ENCODE results near the gene PALD1.
A peak's percentile ranks its signal among the peaks of the same experiment; 100 is the strongest.

Gene PALD1

GRCh38 chr10:70444744-70445143 lies 33.8 kb upstream of the PALD1 start:
- Mint-ChIP-seq H3K4me3 (no peak overlapping the region), H3K27me3 (peaks cover 61% of the 10 kb centered on the region), H3K9me3 (no peaks in the 10 kb centered on the region), H3K36me3 (ENCODE audit: low read depth) (no peaks in the 10 kb centered on the region), H3K27ac (no peak overlapping the region), H3K4me1 (ENCODE audit: low read depth) (peaks cover 17% of the 10 kb centered on the region)
- intact Hi-C loops (cut with micrococcal nuclease) = no loop called here

GRCh38 chr10:70445718-70446657 lies 32.6 kb upstream of the PALD1 start:
- Mint-ChIP-seq H3K4me1 (ENCODE audit: low read depth) (peaks cover 5% of the 10 kb centered on the region), H3K27me3 (peaks cover 55% of the 10 kb centered on the region), H3K36me3 (ENCODE audit: low read depth) (no peaks in the 10 kb centered on the region), H3K9me3 (no peaks in the 10 kb centered on the region), H3K4me3 (no peak overlapping the region), H3K27ac (no peak overlapping the region)
- intact Hi-C loops (cut with micrococcal nuclease) = no loop called here

- Mint-ChIP-seq H3K4me3 (no peak overlapping the region), H3K27me3 (peaks cover 34% of the 10 kb centered on the region), H3K36me3 (ENCODE audit: low read depth) (no peaks in the 10 kb centered on the region), H3K9me3 (no peaks in the 10 kb centered on the region), H3K4me1 (ENCODE audit: low read depth) (no peaks in the 10 kb centered on the region), H3K27ac (no peak overlapping the region)
- intact Hi-C loops (cut with micrococcal nuclease) = no loop called here
Observed at GRCh38 chr10:70448236-70448635, 30.3 kb upstream of the PALD1 start.

GRCh38 chr10:70455213-70455630 lies 23.3 kb upstream of the PALD1 start:
- intact Hi-C loops (cut with micrococcal nuclease) = no loop called here
- peaks cover 58% of the 10 kb centered on the region for H3K27me3 Mint-ChIP-seq
- no peaks in the 10 kb centered on the region for H3K9me3 Mint-ChIP-seq
- H3K4me1 Mint-ChIP-seq (ENCODE audit: low read depth) = peaks cover 16% of the 10 kb centered on the region
- H3K4me3 Mint-ChIP-seq = no peak overlapping the region
- no peaks in the 10 kb centered on the region for H3K36me3 Mint-ChIP-seq (ENCODE audit: low read depth)
- no peak overlapping the region for H3K27ac Mint-ChIP-seq

GRCh38 chr10:70456164-70456563 lies 22.4 kb upstream of the PALD1 start:
- no peaks in the 10 kb centered on the region for H3K36me3 Mint-ChIP-seq (ENCODE audit: low read depth)
- no peak overlapping the region for H3K27ac Mint-ChIP-seq
- intact Hi-C loops (cut with micrococcal nuclease) = no loop called here
- H3K9me3 Mint-ChIP-seq = no peaks in the 10 kb centered on the region
- peaks cover 59% of the 10 kb centered on the region for H3K27me3 Mint-ChIP-seq
- peaks cover 16% of the 10 kb centered on the region for H3K4me1 Mint-ChIP-seq (ENCODE audit: low read depth)
- H3K4me3 Mint-ChIP-seq = no peak overlapping the region

- intact Hi-C loops (cut with micrococcal nuclease) = no loop called here
- Mint-ChIP-seq H3K27ac (no peak overlapping the region), H3K4me3 (peak overlapping the region; percentile 21), H3K4me1 (ENCODE audit: low read depth) (peaks cover 16% of the 10 kb centered on the region), H3K9me3 (no peaks in the 10 kb centered on the region), H3K36me3 (ENCODE audit: low read depth) (no peaks in the 10 kb centered on the region), H3K27me3 (peaks cover 67% of the 10 kb centered on the region)
Observed at GRCh38 chr10:70457759-70458305, 20.7 kb upstream of the PALD1 start.

GRCh38 chr10:70458329-70459060 lies 20.1 kb upstream of the PALD1 start:
- peaks cover 16% of the 10 kb centered on the region for H3K4me1 Mint-ChIP-seq (ENCODE audit: low read depth)
- H3K4me3 Mint-ChIP-seq = peak overlapping the region; percentile 11
- no peaks in the 10 kb centered on the region for H3K9me3 Mint-ChIP-seq
- peaks cover 68% of the 10 kb centered on the region for H3K27me3 Mint-ChIP-seq
- intact Hi-C loops (cut with micrococcal nuclease) = no loop called here
- no peaks in the 10 kb centered on the region for H3K36me3 Mint-ChIP-seq (ENCODE audit: low read depth)
- H3K27ac Mint-ChIP-seq = no peak overlapping the region

- Mint-ChIP-seq H3K36me3 (ENCODE audit: low read depth) (no peaks in the 10 kb centered on the region), H3K4me3 (no peak overlapping the region)
Observed at GRCh38 chr10:70459061-70459773, 19.4 kb upstream of the PALD1 start.

GRCh38 chr10:70459774-70460490 lies 18.6 kb upstream of the PALD1 start:
- Mint-ChIP-seq H3K4me1 (ENCODE audit: low read depth) (peaks cover 16% of the 10 kb centered on the region), H3K27me3 (peaks cover 68% of the 10 kb centered on the region), H3K9me3 (no peaks in the 10 kb centered on the region), H3K27ac (no peak overlapping the region), H3K4me3 (no peak overlapping the region), H3K36me3 (ENCODE audit: low read depth) (no peaks in the 10 kb centered on the region)
- intact Hi-C loops (cut with micrococcal nuclease) = no loop called here

More at GRCh38 chr10:70459061-70459773, 19.4 kb upstream of the PALD1 start:
- Mint-ChIP-seq H3K27me3 (peaks cover 70% of the 10 kb centered on the region), H3K9me3 (no peaks in the 10 kb centered on the region), H3K4me1 (ENCODE audit: low read depth) (peaks cover 16% of the 10 kb centered on the region), H3K27ac (no peak overlapping the region)
- intact Hi-C loops (cut with micrococcal nuclease) = no loop called here

- Mint-ChIP-seq H3K4me3 (no peak overlapping the region), H3K4me1 (ENCODE audit: low read depth) (peaks cover 16% of the 10 kb centered on the region), H3K36me3 (ENCODE audit: low read depth) (no peaks in the 10 kb centered on the region), H3K9me3 (no peaks in the 10 kb centered on the region), H3K27ac (no peak overlapping the region), H3K27me3 (peaks cover 63% of the 10 kb centered on the region)
- intact Hi-C loops (cut with micrococcal nuclease) = loop anchor here (1.0 kb wide), 1 partner anchor 79 kb away; no protein-coding TSS in a partner anchor
Observed at GRCh38 chr10:70461397-70462348, 16.9 kb upstream of the PALD1 start.

GRCh38 chr10:70462349-70462984 lies 16.1 kb upstream of the PALD1 start:
- Mint-ChIP-seq H3K27ac (no peak overlapping the region), H3K4me1 (ENCODE audit: low read depth) (peaks cover 15% of the 10 kb centered on the region), H3K9me3 (no peaks in the 10 kb centered on the region), H3K4me3 (no peak overlapping the region), H3K27me3 (peaks cover 58% of the 10 kb centered on the region), H3K36me3 (ENCODE audit: low read depth) (no peaks in the 10 kb centered on the region)
- intact Hi-C loops (cut with micrococcal nuclease) = no loop called here

GRCh38 chr10:70465278-70465677 lies 13.3 kb upstream of the PALD1 start:
- H3K27me3 Mint-ChIP-seq = peaks cover 43% of the 10 kb centered on the region
- intact Hi-C loops (cut with micrococcal nuclease) = no loop called here
- H3K27ac Mint-ChIP-seq = no peak overlapping the region
- H3K4me3 Mint-ChIP-seq = no peak overlapping the region
- no peaks in the 10 kb centered on the region for H3K36me3 Mint-ChIP-seq (ENCODE audit: low read depth)
- H3K4me1 Mint-ChIP-seq (ENCODE audit: low read depth) = no peaks in the 10 kb centered on the region
- no peaks in the 10 kb centered on the region for H3K9me3 Mint-ChIP-seq
